GM23338 (cell line): ENCODE data around the gene PCA3. TPM values are rescaled to one million over a fixed set of nuclear protein-coding genes. Genes with fewer than 3 reads are reported as not detected.

ENCODE experiments used
- ATAC-seq: fragments of 200-7000 bp; cut with Tn5 transposase; 3 replicates; pipeline ENCODE4 v1.9.1; 2020
- DNase-seq: peaks from one replicate; pipeline ENCODE4 v3.0.0-alpha.2; 2015; ENCODE audit warnings: low spot score
- H2AFZ ChIP-seq: fragments of 200-600 bp; sonication (generic); 2 replicates; pipeline ENCODE4 v1.8.0; 2016; ENCODE audit warnings: antibody characterized with exemption, mild to moderate bottlenecking, moderate library complexity
- H3F3A ChIP-seq: fragments of 200-600 bp; sonication (generic); replicated peaks from 2 replicates; pipeline ENCODE4 v1.8.0; 2017; ENCODE audit warnings: antibody characterized with exemption, mixed run types, low read depth
- H3K27ac ChIP-seq: fragments of 200-600 bp; sonication (generic); 2 replicates; pipeline ENCODE4 v1.6.1; 2016; ENCODE audit warnings: low read depth
- H3K27me3 ChIP-seq: fragments of 200-600 bp; sonication (generic); 2 replicates; pipeline ENCODE4 v1.8.0; 2016; ENCODE audit warnings: mild to moderate bottlenecking, mixed run types, moderate library complexity; ENCODE audit not compliant: insufficient read depth
- H3K36me3 ChIP-seq: fragments of 200-600 bp; sonication (generic); 2 replicates; pipeline ENCODE4 v1.8.0; 2016; ENCODE audit warnings: mild to moderate bottlenecking; ENCODE audit not compliant: insufficient read depth
- H3K4me1 ChIP-seq: fragments of 200-600 bp; sonication (generic); 2 replicates; pipeline ENCODE4 v1.8.0; 2016; ENCODE audit warnings: mild to moderate bottlenecking, moderate library complexity; ENCODE audit not compliant: insufficient read depth
- H3K4me2 ChIP-seq: fragments of 200-600 bp; sonication (generic); 2 replicates; pipeline ENCODE4 v1.7.1; 2017; ENCODE audit warnings: mixed run types
- H3K4me3 ChIP-seq: fragments of 200-600 bp; sonication (generic); 2 replicates; pipeline ENCODE4 v1.6.1; 2016; ENCODE audit warnings: mixed run types
- H3K79me2 ChIP-seq: fragments of 200-600 bp; sonication (generic); replicated peaks from 2 replicates; pipeline ENCODE4 v1.8.0; 2017; ENCODE audit warnings: mild to moderate bottlenecking; ENCODE audit not compliant: insufficient read depth
- H3K9me2 ChIP-seq: fragments of 200-600 bp; sonication (generic); 2 replicates; pipeline ENCODE4 v1.8.0; 2017; ENCODE audit not compliant: insufficient read depth
- H4K20me1 ChIP-seq: fragments of 200-600 bp; sonication (generic); replicated peaks from 2 replicates; pipeline ENCODE4 v1.8.0; 2017; ENCODE audit warnings: mild to moderate bottlenecking; ENCODE audit not compliant: insufficient read depth
- H3K27ac Mint-ChIP-seq: 2 replicates; pipeline ENCODE4 v1.8.0; 2020; ENCODE audit warnings: inconsistent platforms, mild to moderate bottlenecking, moderate library complexity, mixed read lengths
- H3K27me3 Mint-ChIP-seq: 3 replicates; pipeline ENCODE4 v1.8.0; 2022; ENCODE audit warnings: low read depth, mild to moderate bottlenecking, moderate library complexity, mixed read lengths, inconsistent platforms; ENCODE audit not compliant: insufficient read depth, poor library complexity
- H3K36me3 Mint-ChIP-seq: 3 replicates; pipeline ENCODE4 v1.8.0; 2021; ENCODE audit warnings: low read depth, mild to moderate bottlenecking, inconsistent platforms, moderate library complexity, mixed read lengths
- H3K4me1 Mint-ChIP-seq: 3 replicates; pipeline ENCODE4 v1.8.0; 2020; ENCODE audit warnings: mild to moderate bottlenecking, inconsistent platforms, mixed read lengths
- H3K4me3 Mint-ChIP-seq: 3 replicates; pipeline ENCODE4 v1.8.0; 2021; ENCODE audit warnings: moderate library complexity, mild to moderate bottlenecking, inconsistent platforms, mixed read lengths
- H3K9me3 Mint-ChIP-seq: 3 replicates; pipeline ENCODE4 v1.8.0; 2020; ENCODE audit warnings: moderate library complexity, mild to moderate bottlenecking, inconsistent platforms, mixed read lengths
- CREB1 ChIP-seq: fragments of 250-450 bp; sonication (Bioruptor Pico); IDR thresholded peaks from 2 replicates; pipeline ENCODE4 v1.5.0; 2020; ENCODE audit warnings: low read depth, mild to moderate bottlenecking, moderate library complexity
- EZH2phosphoT487 ChIP-seq: fragments of 200-600 bp; sonication (generic); IDR thresholded peaks from one replicate; pipeline ENCODE4 v1.8.1; 2018; ENCODE audit warnings: antibody characterized with exemption; ENCODE audit not compliant: unreplicated experiment
- POLR2AphosphoS5 ChIP-seq: IDR thresholded peaks from 2 replicates; pipeline ENCODE4 v1.6.1; 2016; ENCODE audit warnings: antibody characterized with exemption, low read depth
- REST ChIP-seq: IDR thresholded peaks from one replicate; pipeline ENCODE4 v1.6.1; 2018; ENCODE audit warnings: antibody characterized with exemption; ENCODE audit not compliant: unreplicated experiment
- ZNF114 ChIP-seq: fragments of 250-450 bp; sonication (Bioruptor Pico); IDR thresholded peaks from 2 replicates; pipeline ENCODE4 v1.5.0; 2020; ENCODE audit warnings: mild to moderate bottlenecking, moderate library complexity
- ZNF331 ChIP-seq: fragments of 250-450 bp; sonication (Bioruptor Pico); IDR thresholded peaks from 2 replicates; pipeline ENCODE4 v1.5.0; 2020; ENCODE audit warnings: low read depth, mild to moderate bottlenecking, moderate library complexity
- polyA plus RNA-seq: library from polyadenylated mRNA; unstranded; fragments of >200 nt; fragmentation: Nextera tagmentation; extraction: Ambion mirVana; gene quantifications from 2 replicates; pipeline ENCODE4 v1.2.1, GENCODE V29; 2016
- total RNA-seq: library from RNA; depleted of rRNA; stranded (reverse); fragments of >200 nt; shearing (Covaris generic); gene quantifications from 2 replicates; pipeline ENCODE4 v1.2.3, GENCODE V29; 2014
- TF ChIP-seq, protein P1 (sequence below): IDR thresholded peaks from 2 replicates; pipeline ENCODE4 v1.6.1; 2016; ENCODE audit warnings: antibody characterized with exemption
- TF ChIP-seq, protein P2 (sequence below): fragments of 250-450 bp; sonication (Bioruptor Pico); IDR thresholded peaks from 2 replicates; pipeline ENCODE4 v1.5.0; 2020; ENCODE audit warnings: mild to moderate bottlenecking, moderate library complexity

The PCA3 gene
- total and polyA plus RNA-seq, 2 experiments from 2014 or later = 0.28 to 0.76 TPM

DNA sequence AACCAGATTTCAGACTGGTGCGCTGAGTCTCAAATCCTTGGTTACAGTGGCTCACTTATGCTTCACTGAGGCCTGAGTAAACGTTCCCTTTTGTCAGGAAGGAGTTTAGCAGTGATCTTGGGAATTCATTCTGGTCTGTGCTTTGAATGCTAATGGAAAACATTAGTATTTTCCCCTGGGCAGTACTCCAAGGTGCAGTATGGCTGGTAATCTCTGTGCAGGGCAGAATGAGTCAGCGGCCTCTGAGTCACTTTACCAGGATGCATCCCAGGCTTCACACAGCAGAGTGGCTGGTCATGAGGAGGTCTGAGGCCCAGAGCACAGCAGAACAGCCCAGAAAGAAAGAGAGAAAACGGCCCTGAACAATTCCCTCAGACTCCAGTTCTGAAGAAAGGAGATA lies 54.0 kb downstream of the PCA3 start (continued):
- TF ChIP-seq REST (no peak), ZNF331 (CRISPR knock-in tag) (no peak)

GRCh38 chr9:76820431-76820830 lies 56.2 kb downstream of the PCA3 start:
- H2AFZ ChIP-seq = no peak overlapping the region
- peaks cover 9% of the 10 kb centered on the region for H3K4me1 ChIP-seq
- H3K4me2 ChIP-seq = no peak overlapping the region
- Mint-ChIP-seq H3K36me3 (no peaks in the 10 kb centered on the region; the same call in 2 of the 3 replicates), H3K4me1 (peaks cover 18% of the 10 kb centered on the region), H3K27me3 (peaks cover 4% of the 10 kb centered on the region), H3K9me3 (no peaks in the 10 kb centered on the region), H3K4me3 (no peak overlapping the region), H3K27ac (no peak overlapping the region)
- H3K79me2 ChIP-seq = no peaks in the 10 kb centered on the region
- no peaks in the 10 kb centered on the region for H4K20me1 ChIP-seq
- H3K4me3 ChIP-seq = no peak overlapping the region
- H3K27ac ChIP-seq = no peak overlapping the region
- TF ChIP-seq EZH2phosphoT487 = no peak
- TF ChIP-seq CREB1 (CRISPR knock-in tag) = no peak
- TF ChIP-seq POLR2AphosphoS5 = no peak
- TF ChIP-seq, protein P1, sequence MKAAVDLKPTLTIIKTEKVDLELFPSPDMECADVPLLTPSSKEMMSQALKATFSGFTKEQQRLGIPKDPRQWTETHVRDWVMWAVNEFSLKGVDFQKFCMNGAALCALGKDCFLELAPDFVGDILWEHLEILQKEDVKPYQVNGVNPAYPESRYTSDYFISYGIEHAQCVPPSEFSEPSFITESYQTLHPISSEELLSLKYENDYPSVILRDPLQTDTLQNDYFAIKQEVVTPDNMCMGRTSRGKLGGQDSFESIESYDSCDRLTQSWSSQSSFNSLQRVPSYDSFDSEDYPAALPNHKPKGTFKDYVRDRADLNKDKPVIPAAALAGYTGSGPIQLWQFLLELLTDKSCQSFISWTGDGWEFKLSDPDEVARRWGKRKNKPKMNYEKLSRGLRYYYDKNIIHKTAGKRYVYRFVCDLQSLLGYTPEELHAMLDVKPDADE = no peak
- TF ChIP-seq ZNF114 (CRISPR knock-in tag) = no peak
- no peaks in the 10 kb centered on the region for H3F3A ChIP-seq
- DNase-seq = no peak
- 0 out of 2 replicates have a peak, but pooled peaks cover 7% of the 10 kb centered on the region for H3K9me2 ChIP-seq
- ATAC-seq = no peak
- H3K27me3 ChIP-seq = no peaks in the 10 kb centered on the region
- H3K36me3 ChIP-seq = no peaks in the 10 kb centered on the region

DNA sequence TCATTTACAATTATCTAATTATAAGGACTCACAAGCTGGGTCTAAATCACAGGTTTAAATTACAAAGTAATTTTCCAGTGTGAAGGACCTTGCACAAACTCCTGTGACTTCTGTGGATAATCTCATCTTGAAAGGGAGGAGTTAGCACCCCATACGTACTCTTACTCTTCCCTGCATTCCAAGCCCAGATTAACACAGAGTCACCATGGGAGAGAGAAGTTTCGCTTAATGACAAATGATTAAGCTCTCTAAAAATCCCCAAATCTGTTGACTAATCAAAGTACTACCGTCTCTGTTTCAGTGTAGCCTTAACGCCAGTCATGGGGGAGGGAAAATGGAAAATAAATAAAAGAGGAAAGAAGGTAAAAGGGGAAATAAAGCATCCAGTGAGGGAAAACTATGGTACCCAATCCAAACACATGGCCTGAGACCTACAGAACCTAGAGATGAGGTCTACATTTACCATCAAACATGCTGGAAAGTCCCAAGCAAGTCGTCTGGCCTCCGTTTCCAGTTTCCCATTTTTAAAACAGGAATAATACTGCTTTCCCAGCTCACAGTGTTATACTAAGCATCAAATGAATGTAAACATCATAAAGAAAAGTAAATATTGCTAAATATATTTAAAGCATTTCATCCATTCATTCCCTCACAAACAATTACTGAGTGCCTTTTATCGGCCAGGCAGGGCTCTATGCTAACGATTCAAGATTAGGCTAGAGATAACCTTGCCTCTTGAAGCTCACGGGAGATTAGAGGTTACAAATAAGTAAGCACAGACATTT lies 63.2 kb downstream of the PCA3 start:
- H3K27me3 ChIP-seq = no peaks in the 10 kb centered on the region
- no peak overlapping the region for H3K4me2 ChIP-seq
- H3K79me2 ChIP-seq = no peaks in the 10 kb centered on the region
- Mint-ChIP-seq H3K27ac (no peak overlapping the region), H3K36me3 (peaks cover 4% of the 10 kb centered on the region; the same call in 1 of the 3 replicates), H3K27me3 (peaks cover 5% of the 10 kb centered on the region), H3K4me1 (peaks cover 10% of the 10 kb centered on the region), H3K9me3 (peaks cover 4% of the 10 kb centered on the region; the same call in 1 of the 3 replicates), H3K4me3 (no peak overlapping the region)
- DNase-seq (no peak), ATAC-seq (no peak)
- no peaks in the 10 kb centered on the region for H4K20me1 ChIP-seq
- H3F3A ChIP-seq = no peaks in the 10 kb centered on the region
- H3K4me3 ChIP-seq = no peak overlapping the region
- 0 out of 2 replicates have a peak, but pooled peaks cover 7% of the 10 kb centered on the region for H3K9me2 ChIP-seq
- H3K27ac ChIP-seq = no peak overlapping the region
- H3K4me1 ChIP-seq = peaks cover 9% of the 10 kb centered on the region
- H3K36me3 ChIP-seq = no peaks in the 10 kb centered on the region
- H2AFZ ChIP-seq = no peak overlapping the region
- TF ChIP-seq, protein P2, sequence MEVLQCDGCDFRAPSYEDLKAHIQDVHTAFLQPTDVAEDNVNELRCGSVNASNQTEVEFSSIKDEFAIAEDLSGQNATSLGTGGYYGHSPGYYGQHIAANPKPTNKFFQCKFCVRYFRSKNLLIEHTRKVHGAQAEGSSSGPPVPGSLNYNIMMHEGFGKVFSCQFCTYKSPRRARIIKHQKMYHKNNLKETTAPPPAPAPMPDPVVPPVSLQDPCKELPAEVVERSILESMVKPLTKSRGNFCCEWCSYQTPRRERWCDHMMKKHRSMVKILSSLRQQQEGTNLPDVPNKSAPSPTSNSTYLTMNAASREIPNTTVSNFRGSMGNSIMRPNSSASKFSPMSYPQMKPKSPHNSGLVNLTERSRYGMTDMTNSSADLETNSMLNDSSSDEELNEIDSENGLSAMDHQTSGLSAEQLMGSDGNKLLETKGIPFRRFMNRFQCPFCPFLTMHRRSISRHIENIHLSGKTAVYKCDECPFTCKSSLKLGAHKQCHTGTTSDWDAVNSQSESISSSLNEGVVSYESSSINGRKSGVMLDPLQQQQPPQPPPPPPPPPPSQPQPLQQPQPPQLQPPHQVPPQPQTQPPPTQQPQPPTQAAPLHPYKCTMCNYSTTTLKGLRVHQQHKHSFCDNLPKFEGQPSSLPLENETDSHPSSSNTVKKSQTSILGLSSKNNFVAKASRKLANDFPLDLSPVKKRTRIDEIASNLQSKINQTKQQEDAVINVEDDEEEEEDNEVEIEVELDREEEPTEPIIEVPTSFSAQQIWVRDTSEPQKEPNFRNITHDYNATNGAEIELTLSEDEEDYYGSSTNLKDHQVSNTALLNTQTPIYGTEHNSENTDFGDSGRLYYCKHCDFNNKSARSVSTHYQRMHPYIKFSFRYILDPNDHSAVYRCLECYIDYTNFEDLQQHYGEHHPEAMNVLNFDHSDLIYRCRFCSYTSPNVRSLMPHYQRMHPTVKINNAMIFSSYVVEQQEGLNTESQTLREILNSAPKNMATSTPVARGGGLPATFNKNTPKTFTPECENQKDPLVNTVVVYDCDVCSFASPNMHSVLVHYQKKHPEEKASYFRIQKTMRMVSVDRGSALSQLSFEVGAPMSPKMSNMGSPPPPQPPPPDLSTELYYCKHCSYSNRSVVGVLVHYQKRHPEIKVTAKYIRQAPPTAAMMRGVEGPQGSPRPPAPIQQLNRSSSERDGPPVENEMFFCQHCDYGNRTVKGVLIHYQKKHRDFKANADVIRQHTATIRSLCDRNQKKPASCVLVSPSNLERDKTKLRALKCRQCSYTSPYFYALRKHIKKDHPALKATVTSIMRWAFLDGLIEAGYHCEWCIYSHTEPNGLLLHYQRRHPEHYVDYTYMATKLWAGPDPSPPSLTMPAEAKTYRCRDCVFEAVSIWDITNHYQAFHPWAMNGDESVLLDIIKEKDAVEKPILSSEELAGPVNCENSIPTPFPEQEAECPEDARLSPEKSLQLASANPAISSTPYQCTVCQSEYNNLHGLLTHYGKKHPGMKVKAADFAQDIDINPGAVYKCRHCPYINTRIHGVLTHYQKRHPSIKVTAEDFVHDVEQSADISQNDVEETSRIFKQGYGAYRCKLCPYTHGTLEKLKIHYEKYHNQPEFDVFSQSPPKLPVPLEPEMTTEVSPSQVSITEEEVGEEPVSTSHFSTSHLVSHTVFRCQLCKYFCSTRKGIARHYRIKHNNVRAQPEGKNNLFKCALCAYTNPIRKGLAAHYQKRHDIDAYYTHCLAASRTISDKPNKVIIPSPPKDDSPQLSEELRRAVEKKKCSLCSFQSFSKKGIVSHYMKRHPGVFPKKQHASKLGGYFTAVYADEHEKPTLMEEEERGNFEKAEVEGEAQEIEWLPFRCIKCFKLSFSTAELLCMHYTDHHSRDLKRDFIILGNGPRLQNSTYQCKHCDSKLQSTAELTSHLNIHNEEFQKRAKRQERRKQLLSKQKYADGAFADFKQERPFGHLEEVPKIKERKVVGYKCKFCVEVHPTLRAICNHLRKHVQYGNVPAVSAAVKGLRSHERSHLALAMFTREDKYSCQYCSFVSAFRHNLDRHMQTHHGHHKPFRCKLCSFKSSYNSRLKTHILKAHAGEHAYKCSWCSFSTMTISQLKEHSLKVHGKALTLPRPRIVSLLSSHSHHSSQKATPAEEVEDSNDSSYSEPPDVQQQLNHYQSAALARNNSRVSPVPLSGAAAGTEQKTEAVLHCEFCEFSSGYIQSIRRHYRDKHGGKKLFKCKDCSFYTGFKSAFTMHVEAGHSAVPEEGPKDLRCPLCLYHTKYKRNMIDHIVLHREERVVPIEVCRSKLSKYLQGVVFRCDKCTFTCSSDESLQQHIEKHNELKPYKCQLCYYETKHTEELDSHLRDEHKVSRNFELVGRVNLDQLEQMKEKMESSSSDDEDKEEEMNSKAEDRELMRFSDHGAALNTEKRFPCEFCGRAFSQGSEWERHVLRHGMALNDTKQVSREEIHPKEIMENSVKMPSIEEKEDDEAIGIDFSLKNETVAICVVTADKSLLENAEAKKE (CRISPR knock-in tag) = no peak
